Neural progenitor cell (in vitro differentiated cells): Measurements from ENCODE around the gene PDGFRB. TPM values are rescaled to one million over a fixed set of nuclear protein-coding genes. Genes with fewer than 3 reads are reported as not detected.

Experiments
- DNase-seq: peaks from one replicate; pipeline ENCODE4 v3.0.0-alpha.2; 2016; ENCODE audit warnings: low spot score
- H2AFZ ChIP-seq: fragments of 200-600 bp; sonication (generic); replicated peaks from 2 replicates; pipeline ENCODE4 v1.6.1; 2016; ENCODE audit warnings: antibody characterized with exemption
- H3F3A ChIP-seq: fragments of 200-600 bp; sonication (generic); 2 replicates; pipeline ENCODE4 v1.6.1; 2016; ENCODE audit warnings: antibody characterized with exemption, low read depth
- H3K27ac ChIP-seq: fragments of 200-600 bp; sonication (generic); 2 replicates; pipeline ENCODE4 v1.5.1; 2016; ENCODE audit warnings: mild to moderate bottlenecking
- H3K27me3 ChIP-seq: fragments of 200-600 bp; sonication (generic); 2 replicates; pipeline ENCODE4 v1.6.1; 2016; ENCODE audit warnings: mild to moderate bottlenecking, moderate library complexity
- H3K36me3 ChIP-seq: fragments of 200-600 bp; sonication (generic); 2 replicates; pipeline ENCODE4 v1.5.1; 2016
- H3K4me1 ChIP-seq: fragments of 200-600 bp; sonication (generic); 2 replicates; pipeline ENCODE4 v1.6.1; 2016; ENCODE audit warnings: mixed run types
- H3K4me2 ChIP-seq: fragments of 200-600 bp; sonication (generic); 2 replicates; pipeline ENCODE4 v1.6.1; 2016
- H3K4me3 ChIP-seq: fragments of 200-600 bp; sonication (generic); 2 replicates; pipeline ENCODE4 v1.5.1; 2016
- H3K79me2 ChIP-seq: fragments of 200-600 bp; sonication (generic); 2 replicates; pipeline ENCODE4 v1.6.1; 2016; ENCODE audit warnings: low read depth
- H3K9ac ChIP-seq: fragments of 200-600 bp; sonication (generic); 2 replicates; pipeline ENCODE4 v1.6.1; 2016
- H3K9me3 ChIP-seq: fragments of 200-600 bp; sonication (generic); 2 replicates; pipeline ENCODE4 v1.5.1; 2016; ENCODE audit warnings: low read depth
- H4K20me1 ChIP-seq: fragments of 200-600 bp; sonication (generic); 2 replicates; pipeline ENCODE4 v1.6.1; 2016; ENCODE audit warnings: low read depth
- H3K27ac Mint-ChIP-seq: 3 replicates; pipeline ENCODE4 v1.8.0; 2021; ENCODE audit warnings: mixed read lengths
- H3K27me3 Mint-ChIP-seq: 2 replicates; pipeline ENCODE4 v1.8.0; 2022; ENCODE audit warnings: low read depth, mild to moderate bottlenecking, inconsistent platforms, moderate library complexity, mixed read lengths; ENCODE audit not compliant: insufficient read depth
- H3K36me3 Mint-ChIP-seq: 3 replicates; pipeline ENCODE4 v1.8.0; 2021; ENCODE audit warnings: mixed read lengths
- H3K4me1 Mint-ChIP-seq: 3 replicates; pipeline ENCODE4 v1.8.0; 2021; ENCODE audit warnings: mixed read lengths
- H3K4me3 Mint-ChIP-seq: 3 replicates; pipeline ENCODE4 v1.8.0; 2021; ENCODE audit warnings: mild to moderate bottlenecking, moderate library complexity, mixed read lengths
- H3K9me3 Mint-ChIP-seq: 3 replicates; pipeline ENCODE4 v1.8.0; 2020; ENCODE audit warnings: mixed read lengths
- EZH2 ChIP-seq: fragments of 200-600 bp; sonication (generic); IDR thresholded peaks from 2 replicates; pipeline ENCODE4 v1.6.1; 2017; ENCODE audit warnings: antibody characterized with exemption, mild to moderate bottlenecking, moderate library complexity
- EZH2phosphoT487 ChIP-seq: fragments of 200-600 bp; sonication (generic); IDR thresholded peaks from 2 replicates; pipeline ENCODE4 v1.6.1; 2017; ENCODE audit warnings: antibody characterized with exemption
- total RNA-seq: library from RNA; depleted of rRNA; stranded (reverse); fragments of >200 nt; gene quantifications from 2 replicates; pipeline ENCODE4 v1.2.3, GENCODE V29; 2015; ENCODE audit warnings: low replicate concordance
- TF ChIP-seq, protein P1 (sequence below): fragments of 200-600 bp; sonication (generic); IDR thresholded peaks from 2 replicates; pipeline ENCODE4 v1.5.1; 2017; ENCODE audit warnings: antibody characterized with exemption, mild to moderate bottlenecking

PDGFRB gene
- total RNA-seq, 1 donor from 2014 or later = 8.9 TPM

- Histone ChIP-seq H3K4me1 (peaks cover 16% of the 10 kb centered on the region), H3K27me3 (no peaks in the 10 kb centered on the region), H3K4me3 (peak overlapping the region; percentile 36), H2AFZ (peak overlapping the region; percentile 66), H3K27ac (no peak overlapping the region), H3K4me2 (peak overlapping the region; percentile 75), H3K9ac (no peak overlapping the region), H3F3A (peaks cover 9% of the 10 kb centered on the region), H3K36me3 (no peaks in the 10 kb centered on the region), H4K20me1 (no peaks in the 10 kb centered on the region), H3K9me3 (no peaks in the 10 kb centered on the region), H3K79me2 (no peaks in the 10 kb centered on the region)
- Mint-ChIP-seq H3K27me3 (peaks cover 22% of the 10 kb centered on the region), H3K4me1 (peaks cover 52% of the 10 kb centered on the region), H3K9me3 (no peaks in the 10 kb centered on the region), H3K36me3 (no peaks in the 10 kb centered on the region), H3K4me3 (peak overlapping the region; percentile 81), H3K27ac (peak overlapping the region; percentile 59)
- TF ChIP-seq EZH2 = no peak
- TF ChIP-seq, protein P1, sequence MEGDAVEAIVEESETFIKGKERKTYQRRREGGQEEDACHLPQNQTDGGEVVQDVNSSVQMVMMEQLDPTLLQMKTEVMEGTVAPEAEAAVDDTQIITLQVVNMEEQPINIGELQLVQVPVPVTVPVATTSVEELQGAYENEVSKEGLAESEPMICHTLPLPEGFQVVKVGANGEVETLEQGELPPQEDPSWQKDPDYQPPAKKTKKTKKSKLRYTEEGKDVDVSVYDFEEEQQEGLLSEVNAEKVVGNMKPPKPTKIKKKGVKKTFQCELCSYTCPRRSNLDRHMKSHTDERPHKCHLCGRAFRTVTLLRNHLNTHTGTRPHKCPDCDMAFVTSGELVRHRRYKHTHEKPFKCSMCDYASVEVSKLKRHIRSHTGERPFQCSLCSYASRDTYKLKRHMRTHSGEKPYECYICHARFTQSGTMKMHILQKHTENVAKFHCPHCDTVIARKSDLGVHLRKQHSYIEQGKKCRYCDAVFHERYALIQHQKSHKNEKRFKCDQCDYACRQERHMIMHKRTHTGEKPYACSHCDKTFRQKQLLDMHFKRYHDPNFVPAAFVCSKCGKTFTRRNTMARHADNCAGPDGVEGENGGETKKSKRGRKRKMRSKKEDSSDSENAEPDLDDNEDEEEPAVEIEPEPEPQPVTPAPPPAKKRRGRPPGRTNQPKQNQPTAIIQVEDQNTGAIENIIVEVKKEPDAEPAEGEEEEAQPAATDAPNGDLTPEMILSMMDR = no peak
- TF ChIP-seq EZH2phosphoT487 = no peak
- DNase-seq = no peak
These were observed 353 bp upstream of the PDGFRB start for GRCh38 chr5:150156027-150156368.

DNA sequence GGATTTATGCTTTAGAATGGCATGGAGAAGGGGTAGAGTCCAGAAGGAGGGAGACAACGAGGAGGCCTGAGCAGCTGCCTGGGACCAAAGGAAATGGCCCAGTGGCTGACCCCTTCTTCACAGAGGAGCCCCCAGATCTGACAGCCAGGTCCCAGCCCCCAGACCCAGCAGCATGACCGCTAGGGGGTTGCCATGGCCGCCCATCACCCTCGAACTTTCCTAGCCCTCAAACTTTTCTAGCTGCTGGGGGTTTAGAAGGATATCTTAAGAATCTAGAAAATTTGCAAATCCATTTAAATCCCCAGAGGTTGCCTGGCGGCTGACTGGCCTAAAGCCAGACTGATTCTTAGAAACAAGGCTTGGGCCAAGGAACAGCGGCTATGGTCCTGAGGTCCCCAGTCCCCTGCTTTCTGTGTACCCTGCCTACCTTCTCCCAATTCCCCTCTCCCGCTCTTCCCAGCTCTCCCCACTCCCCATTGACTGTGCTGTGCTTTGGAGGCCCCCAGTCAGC, 972 bp downstream of the PDGFRB start:
- Histone ChIP-seq H3K4me1 (peaks cover 16% of the 10 kb centered on the region), H3K79me2 (no peaks in the 10 kb centered on the region), H3K4me2 (peak overlapping the region; percentile 75), H4K20me1 (no peaks in the 10 kb centered on the region), H3K27ac (no peak overlapping the region), H3K9ac (no peak overlapping the region), H3K4me3 (peak overlapping the region; percentile 36), H2AFZ (no peak overlapping the region), H3K9me3 (no peaks in the 10 kb centered on the region), H3F3A (peaks cover 9% of the 10 kb centered on the region), H3K27me3 (no peaks in the 10 kb centered on the region), H3K36me3 (no peaks in the 10 kb centered on the region)
- TF ChIP-seq EZH2phosphoT487 = no peak
- TF ChIP-seq EZH2 = no peak
- TF ChIP-seq, protein P1 = no peak
- Mint-ChIP-seq H3K4me3 (peak overlapping the region; percentile 81), H3K27me3 (peaks cover 19% of the 10 kb centered on the region), H3K27ac (peak overlapping the region; percentile 87), H3K36me3 (no peaks in the 10 kb centered on the region), H3K4me1 (peaks cover 51% of the 10 kb centered on the region), H3K9me3 (no peaks in the 10 kb centered on the region)
- DNase-seq = no peak

DNA sequence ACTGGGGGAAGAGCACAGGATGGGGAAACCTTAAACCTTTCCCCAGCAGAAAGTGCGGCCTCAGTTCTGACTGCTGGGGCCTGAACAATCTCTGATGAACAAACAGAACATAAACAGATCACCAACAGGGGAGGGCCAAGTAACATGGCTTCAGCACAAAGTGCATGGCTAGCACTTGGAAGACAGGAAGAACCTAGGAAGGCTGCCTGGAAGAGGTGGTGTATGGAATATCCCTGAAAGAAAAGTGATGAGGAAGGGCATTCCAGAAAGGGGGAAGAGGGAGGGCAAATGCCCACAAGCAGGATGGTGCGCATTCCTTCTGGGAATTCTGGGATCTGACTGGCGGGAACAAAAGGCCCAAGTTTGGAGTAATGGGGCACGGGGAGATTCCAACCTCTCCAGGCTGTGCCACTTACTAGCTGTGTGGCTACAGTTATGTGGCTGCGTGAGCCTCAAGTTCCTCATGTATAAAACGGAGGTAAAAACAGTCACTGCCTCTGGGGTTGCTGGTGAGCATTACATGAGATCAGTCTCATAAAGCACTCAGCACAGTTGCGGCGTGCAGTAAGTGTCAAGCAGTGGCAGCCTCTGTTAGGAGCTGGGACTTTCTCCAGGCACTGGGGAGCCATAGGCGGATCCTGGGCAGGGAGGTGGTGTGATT, 1.6 kb downstream of the PDGFRB start:
- H3K79me2 ChIP-seq = no peaks in the 10 kb centered on the region
- no peaks in the 10 kb centered on the region for H3K36me3 Mint-ChIP-seq
- H3K4me2 ChIP-seq = peak overlapping the region; percentile 75

More for the DNA sequence above, 1.6 kb downstream of the PDGFRB start:
- Histone ChIP-seq H3F3A (peaks cover 9% of the 10 kb centered on the region), H2AFZ (no peak overlapping the region), H4K20me1 (no peaks in the 10 kb centered on the region), H3K27ac (no peak overlapping the region), H3K4me1 (peaks cover 16% of the 10 kb centered on the region), H3K4me3 (no peak overlapping the region), H3K27me3 (no peaks in the 10 kb centered on the region), H3K36me3 (no peaks in the 10 kb centered on the region), H3K9me3 (no peaks in the 10 kb centered on the region), H3K9ac (no peak overlapping the region)
- DNase-seq = peak; percentile 48
- no peaks in the 10 kb centered on the region for H3K9me3 Mint-ChIP-seq
- peak overlapping the region; percentile 87 for H3K27ac Mint-ChIP-seq
- H3K4me3 Mint-ChIP-seq = peak overlapping the region; percentile 76
- H3K4me1 Mint-ChIP-seq = peaks cover 51% of the 10 kb centered on the region
- TF ChIP-seq EZH2phosphoT487 = no peak
- TF ChIP-seq EZH2 = no peak
- TF ChIP-seq, protein P1 = no peak
- peaks cover 19% of the 10 kb centered on the region for H3K27me3 Mint-ChIP-seq
